Measurements from ENCODE around the gene ARSG.
"Not testable (repeated sequence)": the region's sequence is repeated elsewhere in the genome, so short reads cannot be mapped to it uniquely, and the experiment has no call there.

ARSG gene

GRCh38 chr17:68290955-68291835, at the start of gene ARSG, which contains the start of gene SLC16A6:
Gene ARSG, plus strand, starts transcription at chr17:68291495. Its CDS starts 15,999 bp downstream, at chr17:68307494.
Gene SLC16A6, minus strand, starts transcription at chr17:68291127. Its CDS starts 12,807 bp downstream, at chr17:68278320.
- peak; percentile 72 to 78 for DNase-seq (ENCODE audit: low read depth in 2 of 2)

- DNase-seq (ENCODE audit: low read depth in 2 of 2), result no peak
Observed at GRCh38 chr17:68246271-68247028, 44.8 kb upstream of the ARSG start.

- DNase-seq (ENCODE audit: low read depth in 2 of 2), result peak; percentile 98
Observed at GRCh38 chr17:68247445-68248198, 43.7 kb upstream of the ARSG start, which contains the start of gene AMZ2. Gene AMZ2, plus strand, starts transcription at chr17:68248043. Its CDS starts 2,145 bp downstream, at chr17:68250188.

- peak in 1 of 2 donors; percentile 34 for DNase-seq (ENCODE audit: low read depth in 2 of 2)
Observed at GRCh38 chr17:68248199-68248825, 43.0 kb upstream of the ARSG start.

GRCh38 chr17:68248891-68249290, 42.4 kb upstream of the ARSG start:
- DNase-seq (ENCODE audit: low read depth in 2 of 2), result no peak

- DNase-seq (ENCODE audit: low read depth in 2 of 2), result no peak
Observed at GRCh38 chr17:68249354-68249765, 41.9 kb upstream of the ARSG start.

GRCh38 chr17:68253426-68253825, 37.9 kb upstream of the ARSG start:
- not testable (repeated sequence) for DNase-seq (ENCODE audit: low read depth in 2 of 2)

- DNase-seq (ENCODE audit: low read depth in 2 of 2), result no peak
Observed at GRCh38 chr17:68255151-68255550, 36.1 kb upstream of the ARSG start.

GRCh38 chr17:68255731-68256538, 35.4 kb upstream of the ARSG start:
- DNase-seq (ENCODE audit: low read depth in 2 of 2), result no peak

GRCh38 chr17:68256701-68257100, 34.6 kb upstream of the ARSG start:
- not testable (repeated sequence) for DNase-seq (ENCODE audit: low read depth in 2 of 2)

- DNase-seq (ENCODE audit: low read depth in 2 of 2), result no peak
Observed at GRCh38 chr17:68257934-68258333, 33.4 kb upstream of the ARSG start.

- peak; percentile 42 to 56 for DNase-seq (ENCODE audit: low read depth in 2 of 2)
Observed at GRCh38 chr17:68258890-68259647, 32.2 kb upstream of the ARSG start.

- not testable (repeated sequence) for DNase-seq (ENCODE audit: low read depth in 2 of 2)
Observed at GRCh38 chr17:68259648-68259951, 31.7 kb upstream of the ARSG start.

GRCh38 chr17:68260051-68260762, 31.1 kb upstream of the ARSG start:
- DNase-seq (ENCODE audit: low read depth in 2 of 2), result no peak

- not testable (repeated sequence) for DNase-seq (ENCODE audit: low read depth in 2 of 2)
Observed at GRCh38 chr17:68262467-68262866, 28.8 kb upstream of the ARSG start.

GRCh38 chr17:68263101-68263681, 28.1 kb upstream of the ARSG start:
- DNase-seq (ENCODE audit: low read depth in 2 of 2), result not testable (repeated sequence)

GRCh38 chr17:68265833-68266232, 25.5 kb upstream of the ARSG start:
- DNase-seq (ENCODE audit: low read depth in 2 of 2), result not testable (repeated sequence)

- DNase-seq (ENCODE audit: low read depth in 2 of 2), result no peak
Observed at GRCh38 chr17:68273722-68274121, 17.6 kb upstream of the ARSG start.

GRCh38 chr17:68276339-68276738, 15.0 kb upstream of the ARSG start:
- not testable (repeated sequence) for DNase-seq (ENCODE audit: low read depth in 2 of 2)

Data from stimulated activated CD4-positive, alpha-beta T cell treated with anti-CD3 and anti-CD28 coated beads, Interleukin-1b, Interleukin-23, amount 100 ng/mL, for 4 hours (primary cell).